Measurements from ENCODE around the gene EGR1. TPM values are rescaled to one million over a fixed set of nuclear protein-coding genes. Genes with fewer than 3 reads are reported as not detected.

EGR1 gene
- polyA plus RNA-seq, 3 donors from 2014 or later = 0.52 to 0.99 TPM; not detected in 1

DNA sequence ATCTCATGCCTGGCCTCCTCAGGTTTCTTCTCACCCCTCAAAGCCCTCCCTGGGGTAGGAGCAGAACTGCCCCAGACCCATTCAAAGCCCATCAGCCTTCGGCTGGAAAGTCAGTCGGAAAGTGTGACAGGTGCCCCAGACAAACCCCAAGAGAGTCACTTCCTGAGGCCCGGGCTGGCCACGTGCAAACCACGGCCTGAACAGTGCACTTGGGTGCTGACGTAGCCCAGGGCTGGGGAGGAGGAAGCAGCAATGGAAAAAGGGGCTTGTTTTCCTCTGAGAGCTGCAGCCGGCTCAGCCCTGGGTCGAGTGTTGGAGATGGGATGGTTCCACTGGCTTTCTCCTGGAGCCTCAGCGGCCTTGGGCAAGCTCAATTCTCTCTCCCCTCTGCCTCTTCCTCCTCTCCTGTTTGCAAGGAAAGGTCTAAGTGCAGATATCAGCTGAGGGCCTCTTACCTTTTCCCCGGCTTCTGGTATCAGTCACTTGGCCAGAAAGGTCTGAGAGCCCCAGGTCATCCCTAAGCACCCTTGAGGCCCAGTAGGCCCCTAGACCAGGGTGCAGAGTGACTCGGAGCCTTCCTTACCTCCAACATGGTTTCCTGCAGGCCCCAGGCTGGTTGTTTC is 5.9 kb upstream of the EGR1 start:
- peak overlapping the region; percentile 97 to 100 (median 99) for H3K27ac Mint-ChIP-seq
- peak overlapping the region; percentile 57 to 83 (median 78) for H3K4me3 Mint-ChIP-seq
- no peaks in the 10 kb centered on the region for H3K36me3 Mint-ChIP-seq
- peak; percentile 93 to 95 (median 94) for DNase-seq
- H3K27me3 Mint-ChIP-seq (ENCODE audit: low read depth in 3 of 3) = peaks cover 6 to 19% (median 12%) of the 10 kb centered on the region in 3 donors
- H3K9me3 Mint-ChIP-seq = no peaks in the 10 kb centered on the region
- H3K4me1 Mint-ChIP-seq = peaks cover 39 to 44% of the 10 kb centered on the region in 2 donors

DNA sequence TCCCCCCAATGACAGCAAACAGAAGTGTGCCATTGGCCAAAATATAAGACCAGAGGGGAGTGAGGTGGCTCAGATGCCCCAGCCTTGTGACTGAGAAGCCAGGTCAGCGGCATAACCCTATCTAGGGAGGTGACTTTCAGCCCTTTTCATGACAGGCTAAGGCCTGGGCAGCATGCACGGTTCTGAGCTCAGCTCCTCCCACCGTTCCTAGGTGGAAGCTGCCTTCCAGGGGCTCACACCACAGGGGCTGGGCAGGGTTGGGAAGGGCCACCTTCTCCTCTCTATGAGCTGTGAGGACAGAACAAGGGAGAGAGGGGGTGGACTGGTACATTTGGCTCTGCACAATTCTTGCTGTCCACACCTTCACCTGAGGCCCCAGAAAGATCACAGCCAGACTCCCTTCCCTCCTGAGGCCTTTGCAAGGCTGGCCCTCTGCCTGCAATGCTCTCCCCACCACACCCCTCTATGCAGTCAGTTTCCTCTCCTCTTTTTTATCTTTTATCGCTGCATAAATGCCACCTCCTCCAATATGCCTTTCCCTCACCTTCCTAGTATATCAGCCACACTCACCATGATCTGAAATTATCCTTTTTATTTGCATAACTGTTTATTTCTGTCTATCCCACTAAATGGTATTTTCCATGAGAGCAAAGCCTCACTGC is 5.1 kb upstream of the EGR1 start:
- DNase-seq = no peak
- H3K4me3 Mint-ChIP-seq = peak overlapping the region; percentile 9 to 79 (median 74)
- H3K27me3 Mint-ChIP-seq (ENCODE audit: low read depth in 3 of 3) = peaks cover 6 to 19% (median 12%) of the 10 kb centered on the region in 3 donors
- H3K27ac Mint-ChIP-seq = peak overlapping the region; percentile 97 to 100 (median 99)
- no peaks in the 10 kb centered on the region for H3K36me3 Mint-ChIP-seq
- H3K9me3 Mint-ChIP-seq = no peaks in the 10 kb centered on the region
- peaks cover 39 to 44% of the 10 kb centered on the region in 2 donors for H3K4me1 Mint-ChIP-seq

- Mint-ChIP-seq H3K27ac (peak overlapping the region; percentile 7 to 100 (median 99)), H3K27me3 (ENCODE audit: low read depth in 3 of 3) (peaks cover 6 to 16% (median 16%) of the 10 kb centered on the region in 3 donors), H3K4me3 (peak overlapping the region in 1 of 5 donors; percentile 49), H3K36me3 (no peaks in the 10 kb centered on the region), H3K9me3 (no peaks in the 10 kb centered on the region), H3K4me1 (peaks cover 41 to 45% of the 10 kb centered on the region in 2 donors)
- DNase-seq = no peak
These were observed 3.7 kb upstream of the EGR1 start for GRCh38 chr5:138461343-138462125.

- Mint-ChIP-seq H3K27ac (peak overlapping the region; percentile 93 to 98 (median 94)), H3K4me1 (peaks cover 43 to 45% of the 10 kb centered on the region in 2 donors), H3K36me3 (peaks cover 0 to 5% (median 4%) of the 10 kb centered on the region in 3 donors), H3K9me3 (no peaks in the 10 kb centered on the region), H3K4me3 (peak overlapping the region; percentile 88 to 91 (median 90)), H3K27me3 (ENCODE audit: low read depth in 3 of 3) (peaks cover 12 to 22% (median 14%) of the 10 kb centered on the region in 3 donors)
- no peak for DNase-seq
These were observed 1.8 kb upstream of the EGR1 start for GRCh38 chr5:138463419-138464007.

DNA sequence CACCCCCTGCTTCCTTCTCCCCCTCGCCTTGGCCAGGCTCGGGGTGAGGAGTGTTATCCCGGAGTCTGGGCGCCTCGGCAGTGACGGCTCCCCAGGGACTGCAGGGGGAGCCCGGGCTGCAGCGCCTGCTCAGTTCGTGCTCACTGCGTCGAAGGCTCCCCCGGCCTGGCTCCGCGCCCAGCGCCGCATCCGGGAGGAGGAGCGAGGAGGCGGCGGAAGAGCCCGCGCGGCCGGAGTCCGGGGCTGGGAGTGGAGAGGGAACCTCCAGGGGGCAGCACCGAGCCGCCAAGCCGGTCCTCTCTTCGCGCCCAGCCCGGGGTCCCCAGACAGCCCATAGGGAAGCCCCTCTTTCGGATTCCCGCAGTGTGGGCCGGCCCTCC is 1.3 kb upstream of the EGR1 start:
- Mint-ChIP-seq H3K27me3 (ENCODE audit: low read depth in 3 of 3) (peaks cover 10 to 18% (median 10%) of the 10 kb centered on the region in 3 donors), H3K9me3 (no peaks in the 10 kb centered on the region), H3K36me3 (peaks cover 0 to 5% (median 4%) of the 10 kb centered on the region in 3 donors), H3K27ac (peak overlapping the region; percentile 93 to 98 (median 94)), H3K4me3 (peak overlapping the region; percentile 88 to 91 (median 90)), H3K4me1 (peaks cover 38 to 40% of the 10 kb centered on the region in 2 donors)
- peak; percentile 95 to 96 (median 96) for DNase-seq

DNA sequence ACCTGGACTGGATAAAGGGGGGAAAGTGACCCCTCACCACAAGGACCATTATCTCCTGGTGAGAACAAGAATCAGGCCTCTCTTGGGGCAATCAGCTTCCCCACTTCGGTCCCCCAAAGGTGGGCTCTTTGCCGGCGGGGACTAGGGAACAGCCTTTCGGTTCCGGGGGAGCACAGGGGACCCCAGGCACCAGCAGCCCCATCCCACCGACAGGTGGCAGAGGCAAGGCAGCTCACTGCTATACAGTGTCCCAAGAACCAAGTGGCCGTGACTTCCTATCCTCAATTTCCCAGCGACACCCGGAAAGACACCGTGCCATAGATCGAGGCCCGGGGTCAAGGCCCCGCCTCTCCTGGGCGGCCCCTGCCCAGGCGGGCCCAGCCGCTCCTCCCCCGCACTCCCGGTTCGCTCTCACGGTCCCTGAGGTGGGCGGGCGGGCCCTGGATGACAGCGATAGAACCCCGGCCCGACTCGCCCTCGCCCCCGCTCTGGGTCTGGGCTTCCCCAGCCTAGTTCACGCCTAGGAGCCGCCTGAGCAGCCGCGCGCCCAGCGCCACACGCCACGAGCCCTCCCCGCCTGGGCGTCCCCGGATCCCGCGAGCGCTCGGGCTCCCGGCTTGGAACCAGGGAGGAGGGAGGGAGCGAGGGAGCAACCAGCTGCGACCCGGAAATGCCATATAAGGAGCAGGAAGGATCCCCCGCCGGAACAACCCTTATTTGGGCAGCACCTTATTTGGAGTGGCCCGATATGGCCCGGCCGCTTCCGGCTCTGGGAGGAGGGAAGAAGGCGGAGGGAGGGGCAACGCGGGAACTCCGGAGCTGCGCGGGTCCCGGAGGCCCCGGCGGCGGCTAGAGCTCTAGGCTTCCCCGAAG is 655 bp upstream of the EGR1 start:
- H3K9me3 Mint-ChIP-seq = no peaks in the 10 kb centered on the region
- peak overlapping the region; percentile 93 to 98 (median 94) for H3K27ac Mint-ChIP-seq
- H3K36me3 Mint-ChIP-seq = peaks cover 0 to 5% (median 4%) of the 10 kb centered on the region in 3 donors
- H3K4me1 Mint-ChIP-seq = peaks cover 32 to 34% of the 10 kb centered on the region in 2 donors
- H3K27me3 Mint-ChIP-seq (ENCODE audit: low read depth in 3 of 3) = peaks cover 4 to 14% (median 6%) of the 10 kb centered on the region in 3 donors
- peak; percentile 99 for DNase-seq
- peak overlapping the region; percentile 88 to 91 (median 90) for H3K4me3 Mint-ChIP-seq

- Mint-ChIP-seq H3K27me3 (ENCODE audit: low read depth in 3 of 3) (peaks cover 4 to 11% (median 6%) of the 10 kb centered on the region in 3 donors), H3K27ac (peak overlapping the region in 4 of 6 donors; percentile 68 to 95 (median 80)), H3K36me3 (peaks cover 0 to 8% (median 4%) of the 10 kb centered on the region in 3 donors), H3K4me3 (peak overlapping the region; percentile 85 to 91 (median 90)), H3K9me3 (no peaks in the 10 kb centered on the region), H3K4me1 (peaks cover 15 to 18% of the 10 kb centered on the region in 2 donors)
- DNase-seq = no peak
These were observed 1.0 kb downstream of the EGR1 start for GRCh38 chr5:138466125-138466899.

DNA sequence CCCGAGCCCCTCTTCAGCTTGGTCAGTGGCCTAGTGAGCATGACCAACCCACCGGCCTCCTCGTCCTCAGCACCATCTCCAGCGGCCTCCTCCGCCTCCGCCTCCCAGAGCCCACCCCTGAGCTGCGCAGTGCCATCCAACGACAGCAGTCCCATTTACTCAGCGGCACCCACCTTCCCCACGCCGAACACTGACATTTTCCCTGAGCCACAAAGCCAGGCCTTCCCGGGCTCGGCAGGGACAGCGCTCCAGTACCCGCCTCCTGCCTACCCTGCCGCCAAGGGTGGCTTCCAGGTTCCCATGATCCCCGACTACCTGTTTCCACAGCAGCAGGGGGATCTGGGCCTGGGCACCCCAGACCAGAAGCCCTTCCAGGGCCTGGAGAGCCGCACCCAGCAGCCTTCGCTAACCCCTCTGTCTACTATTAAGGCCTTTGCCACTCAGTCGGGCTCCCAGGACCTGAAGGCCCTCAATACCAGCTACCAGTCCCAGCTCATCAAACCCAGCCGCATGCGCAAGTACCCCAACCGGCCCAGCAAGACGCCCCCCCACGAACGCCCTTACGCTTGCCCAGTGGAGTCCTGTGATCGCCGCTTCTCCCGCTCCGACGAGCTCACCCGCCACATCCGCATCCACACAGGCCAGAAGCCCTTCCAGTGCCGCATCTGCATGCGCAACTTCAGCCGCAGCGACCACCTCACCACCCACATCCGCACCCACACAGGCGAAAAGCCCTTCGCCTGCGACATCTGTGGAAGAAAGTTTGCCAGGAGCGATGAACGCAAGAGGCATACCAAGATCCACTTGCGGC is 1.8 kb downstream of the EGR1 start:
- H3K36me3 Mint-ChIP-seq = peaks cover 0 to 8% (median 4%) of the 10 kb centered on the region in 3 donors
- no peak for DNase-seq

DNA sequence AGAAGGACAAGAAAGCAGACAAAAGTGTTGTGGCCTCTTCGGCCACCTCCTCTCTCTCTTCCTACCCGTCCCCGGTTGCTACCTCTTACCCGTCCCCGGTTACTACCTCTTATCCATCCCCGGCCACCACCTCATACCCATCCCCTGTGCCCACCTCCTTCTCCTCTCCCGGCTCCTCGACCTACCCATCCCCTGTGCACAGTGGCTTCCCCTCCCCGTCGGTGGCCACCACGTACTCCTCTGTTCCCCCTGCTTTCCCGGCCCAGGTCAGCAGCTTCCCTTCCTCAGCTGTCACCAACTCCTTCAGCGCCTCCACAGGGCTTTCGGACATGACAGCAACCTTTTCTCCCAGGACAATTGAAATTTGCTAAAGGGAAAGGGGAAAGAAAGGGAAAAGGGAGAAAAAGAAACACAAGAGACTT is 2.4 kb downstream of the EGR1 start:
- Mint-ChIP-seq H3K4me3 (peak overlapping the region in 4 of 5 donors; percentile 71 to 90 (median 86)), H3K27ac (peak overlapping the region in 3 of 6 donors; percentile 53 to 77 (median 74)), H3K9me3 (no peaks in the 10 kb centered on the region), H3K4me1 (peaks cover 13 to 16% of the 10 kb centered on the region in 2 donors), H3K27me3 (ENCODE audit: low read depth in 3 of 3) (peaks cover 2 to 11% (median 6%) of the 10 kb centered on the region in 3 donors), H3K36me3 (peaks cover 0 to 8% (median 4%) of the 10 kb centered on the region in 3 donors)
- DNase-seq = no peak

More for the DNA sequence above, 1.8 kb downstream of the EGR1 start:
- Mint-ChIP-seq H3K27ac (peak overlapping the region in 4 of 6 donors; percentile 39 to 77 (median 73)), H3K27me3 (ENCODE audit: low read depth in 3 of 3) (peaks cover 4 to 11% (median 6%) of the 10 kb centered on the region in 3 donors), H3K9me3 (no peaks in the 10 kb centered on the region), H3K4me1 (peaks cover 13 to 16% of the 10 kb centered on the region in 2 donors), H3K4me3 (peak overlapping the region; percentile 71 to 90 (median 88))

GRCh38 chr5:138468133-138468965 is 3.1 kb downstream of the EGR1 start:
- Mint-ChIP-seq H3K9me3 (no peaks in the 10 kb centered on the region), H3K27me3 (ENCODE audit: low read depth in 3 of 3) (peaks cover 2 to 11% (median 6%) of the 10 kb centered on the region in 3 donors), H3K4me3 (peak overlapping the region in 3 of 5 donors; percentile 16 to 61 (median 42)), H3K27ac (peak overlapping the region in 2 of 6 donors; percentile 36 to 74), H3K4me1 (peaks cover 13 to 15% of the 10 kb centered on the region in 2 donors), H3K36me3 (peaks cover 0 to 8% (median 4%) of the 10 kb centered on the region in 3 donors)
- DNase-seq = no peak

Measured in immature natural killer cell (primary cell).